ENCODE data around the gene HIPK3.

The HIPK3 gene

DNA sequence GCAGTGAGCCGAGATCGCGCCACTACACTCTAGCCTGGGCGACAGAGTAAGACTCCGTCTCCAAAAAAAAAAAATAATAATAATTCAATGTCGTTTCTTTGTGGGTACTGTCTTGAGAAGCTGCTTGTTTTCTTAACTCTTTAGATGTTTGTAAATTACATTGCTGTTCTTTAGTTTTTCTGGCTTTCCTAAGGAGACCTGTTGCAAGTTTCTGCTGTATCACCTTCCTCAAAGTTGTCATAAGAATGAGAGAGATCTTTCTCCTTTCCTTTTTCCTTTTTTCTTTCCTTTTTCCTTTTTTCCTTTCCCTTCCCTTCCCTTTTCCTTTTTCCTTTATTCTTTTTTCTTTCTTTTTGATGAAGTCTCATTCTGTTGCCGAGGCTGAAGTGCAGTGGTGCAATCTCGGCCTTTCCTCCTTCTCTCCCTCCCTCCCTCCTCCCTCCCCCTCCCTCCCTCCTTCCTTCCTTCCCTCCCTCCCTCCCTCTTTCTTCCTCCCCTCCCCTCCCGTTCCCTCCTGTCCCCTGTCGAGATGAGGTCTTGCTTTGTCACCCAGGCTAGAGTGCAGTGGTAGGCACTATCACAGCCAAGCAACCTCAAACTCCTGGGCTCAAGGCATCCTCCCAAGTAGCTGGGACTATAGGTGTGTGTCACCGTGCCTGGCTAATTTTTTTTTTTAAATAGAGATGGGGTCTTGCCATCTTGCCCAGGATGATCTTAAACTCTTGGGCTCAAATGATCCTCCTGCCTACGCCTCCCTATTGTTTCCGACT lies 15.3 kb downstream of the HIPK3 start:
- Histone ChIP-seq H3K27ac (ENCODE audit: insufficient read depth, low read depth, low read length, poor library complexity, severe bottlenecking) (no peak overlapping the region), H3K9me3 (ENCODE audit: control insufficient read depth, low read length) (no peaks in the 10 kb centered on the region), H3K36me3 (ENCODE audit: control insufficient read depth, insufficient read depth, low read length) (no peaks in the 10 kb centered on the region), H3K4me1 (ENCODE audit: control insufficient read depth, insufficient read depth, low read length) (no peaks in the 10 kb centered on the region), H3K4me3 (ENCODE audit: insufficient read depth, low read depth, low read length) (no peak overlapping the region), H3K27me3 (ENCODE audit: control insufficient read depth, insufficient read depth, low read length, poor library complexity, severe bottlenecking) (no peaks in the 10 kb centered on the region)
- 89 to 93% methylated on average over 11 to 12 of the region's 13 CpGs for WGBS, 2 experiments

GRCh38 chr11:33273656-33274055 lies 16.5 kb downstream of the HIPK3 start:
- Histone ChIP-seq H3K36me3 (ENCODE audit: control insufficient read depth, insufficient read depth, low read length) (no peaks in the 10 kb centered on the region), H3K4me1 (ENCODE audit: control insufficient read depth, insufficient read depth, low read length) (no peaks in the 10 kb centered on the region), H3K9me3 (ENCODE audit: control insufficient read depth, low read length) (no peaks in the 10 kb centered on the region), H3K4me3 (ENCODE audit: insufficient read depth, low read depth, low read length) (no peak overlapping the region), H3K27ac (ENCODE audit: insufficient read depth, low read depth, low read length, poor library complexity, severe bottlenecking) (no peak overlapping the region), H3K27me3 (ENCODE audit: control insufficient read depth, insufficient read depth, low read length, poor library complexity, severe bottlenecking) (no peaks in the 10 kb centered on the region)

- Histone ChIP-seq H3K27ac (ENCODE audit: insufficient read depth, low read depth, low read length, poor library complexity, severe bottlenecking) (no peak overlapping the region), H3K36me3 (ENCODE audit: control insufficient read depth, insufficient read depth, low read length) (no peaks in the 10 kb centered on the region), H3K4me3 (ENCODE audit: insufficient read depth, low read depth, low read length) (no peak overlapping the region), H3K4me1 (ENCODE audit: control insufficient read depth, insufficient read depth, low read length) (no peaks in the 10 kb centered on the region), H3K27me3 (ENCODE audit: control insufficient read depth, insufficient read depth, low read length, poor library complexity, severe bottlenecking) (no peaks in the 10 kb centered on the region), H3K9me3 (ENCODE audit: control insufficient read depth, low read length) (no peaks in the 10 kb centered on the region)
Measured at GRCh38 chr11:33280411-33280810, 23.2 kb downstream of the HIPK3 start.

- Histone ChIP-seq H3K27ac (ENCODE audit: insufficient read depth, low read depth, low read length, poor library complexity, severe bottlenecking) (no peak overlapping the region), H3K36me3 (ENCODE audit: control insufficient read depth, insufficient read depth, low read length) (no peaks in the 10 kb centered on the region), H3K4me1 (ENCODE audit: control insufficient read depth, insufficient read depth, low read length) (no peaks in the 10 kb centered on the region), H3K9me3 (ENCODE audit: control insufficient read depth, low read length) (no peaks in the 10 kb centered on the region), H3K4me3 (ENCODE audit: insufficient read depth, low read depth, low read length) (no peak overlapping the region), H3K27me3 (ENCODE audit: control insufficient read depth, insufficient read depth, low read length, poor library complexity, severe bottlenecking) (no peaks in the 10 kb centered on the region)
Measured at GRCh38 chr11:33281758-33282157, 24.6 kb downstream of the HIPK3 start.

DNA sequence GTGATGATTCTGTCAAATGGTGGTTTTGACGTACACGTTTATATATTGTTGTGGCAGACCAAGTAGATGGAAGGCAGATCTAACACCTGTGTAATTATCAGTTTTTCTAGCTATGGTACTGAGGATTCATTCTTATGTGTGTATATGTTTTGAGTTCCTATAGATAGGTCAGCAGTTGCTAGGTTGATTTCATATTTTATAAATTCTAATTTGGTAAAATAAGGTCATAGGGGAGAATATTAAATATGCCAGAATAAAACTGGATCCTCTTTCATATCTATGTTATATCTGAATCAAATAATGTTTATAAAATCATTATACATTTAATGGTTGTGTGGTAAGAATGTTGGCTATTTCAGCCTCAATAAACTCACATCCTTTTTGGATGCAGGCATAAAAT lies 27.6 kb downstream of the HIPK3 start:
- Histone ChIP-seq H3K4me1 (ENCODE audit: control insufficient read depth, insufficient read depth, low read length) (no peaks in the 10 kb centered on the region), H3K36me3 (ENCODE audit: control insufficient read depth, insufficient read depth, low read length) (no peaks in the 10 kb centered on the region), H3K9me3 (ENCODE audit: control insufficient read depth, low read length) (no peaks in the 10 kb centered on the region), H3K4me3 (ENCODE audit: insufficient read depth, low read depth, low read length) (no peak overlapping the region), H3K27me3 (ENCODE audit: control insufficient read depth, insufficient read depth, low read length, poor library complexity, severe bottlenecking) (no peaks in the 10 kb centered on the region), H3K27ac (ENCODE audit: insufficient read depth, low read depth, low read length, poor library complexity, severe bottlenecking) (no peak overlapping the region)
- 96% methylated on average over 2 of the region's 2 CpGs for WGBS, 2 experiments

DNA sequence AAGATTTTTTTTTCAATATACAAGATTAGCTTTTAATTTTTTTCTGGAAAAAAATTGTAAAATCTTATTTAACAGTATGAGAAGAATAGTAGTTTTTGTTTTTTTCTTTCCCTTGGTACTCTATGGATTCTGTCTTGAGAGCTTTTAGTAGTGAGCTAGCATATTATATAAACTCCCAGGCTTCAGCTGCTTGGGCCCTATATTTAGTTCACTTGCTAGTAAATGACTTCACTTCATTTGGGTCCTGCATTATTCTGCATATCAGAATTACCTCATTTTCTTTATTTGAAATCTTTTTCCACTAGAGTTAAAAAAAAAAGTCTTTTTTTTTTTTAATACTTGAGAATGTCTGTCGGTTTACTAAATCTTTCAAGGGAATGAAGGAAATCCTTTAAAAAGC lies 33.1 kb downstream of the HIPK3 start:
- Histone ChIP-seq H3K36me3 (ENCODE audit: control insufficient read depth, insufficient read depth, low read length) (no peaks in the 10 kb centered on the region), H3K27ac (ENCODE audit: insufficient read depth, low read depth, low read length, poor library complexity, severe bottlenecking) (no peak overlapping the region), H3K9me3 (ENCODE audit: control insufficient read depth, low read length) (no peaks in the 10 kb centered on the region), H3K27me3 (ENCODE audit: control insufficient read depth, insufficient read depth, low read length, poor library complexity, severe bottlenecking) (no peaks in the 10 kb centered on the region), H3K4me1 (ENCODE audit: control insufficient read depth, insufficient read depth, low read length) (no peaks in the 10 kb centered on the region), H3K4me3 (ENCODE audit: insufficient read depth, low read depth, low read length) (no peak overlapping the region)
- 100% methylated on average over 1 of the region's 1 CpG; no CpG with 5 or more reads in 1 of the 2 experiments for WGBS, 2 experiments

- no peak overlapping the region for H3K27ac ChIP-seq (ENCODE audit: insufficient read depth, low read depth, low read length, poor library complexity, severe bottlenecking)
- H3K4me1 ChIP-seq (ENCODE audit: control insufficient read depth, insufficient read depth, low read length): no peaks in the 10 kb centered on the region
- no peaks in the 10 kb centered on the region for H3K36me3 ChIP-seq (ENCODE audit: control insufficient read depth, insufficient read depth, low read length)
- no peaks in the 10 kb centered on the region for H3K27me3 ChIP-seq (ENCODE audit: control insufficient read depth, insufficient read depth, low read length, poor library complexity, severe bottlenecking)
- H3K9me3 ChIP-seq (ENCODE audit: control insufficient read depth, low read length): no peaks in the 10 kb centered on the region
- WGBS, 2 experiments: 89 to 95% methylated on average over 6 of the region's 6 CpGs
- no peak overlapping the region for H3K4me3 ChIP-seq (ENCODE audit: insufficient read depth, low read depth, low read length)
Measured at GRCh38 chr11:33291004-33291777, 34.0 kb downstream of the HIPK3 start.

- H3K36me3 ChIP-seq (ENCODE audit: control insufficient read depth, insufficient read depth, low read length): no peaks in the 10 kb centered on the region
- no peaks in the 10 kb centered on the region for H3K4me1 ChIP-seq (ENCODE audit: control insufficient read depth, insufficient read depth, low read length)
- no peaks in the 10 kb centered on the region for H3K9me3 ChIP-seq (ENCODE audit: control insufficient read depth, low read length)
- H3K27ac ChIP-seq (ENCODE audit: insufficient read depth, low read depth, low read length, poor library complexity, severe bottlenecking): no peak overlapping the region
- H3K4me3 ChIP-seq (ENCODE audit: insufficient read depth, low read depth, low read length): no peak overlapping the region
- WGBS, 2 experiments: 86 to 87% methylated on average over 2 of the region's 2 CpGs
- no peaks in the 10 kb centered on the region for H3K27me3 ChIP-seq (ENCODE audit: control insufficient read depth, insufficient read depth, low read length, poor library complexity, severe bottlenecking)
Measured at GRCh38 chr11:33292311-33292710, 35.1 kb downstream of the HIPK3 start.

DNA sequence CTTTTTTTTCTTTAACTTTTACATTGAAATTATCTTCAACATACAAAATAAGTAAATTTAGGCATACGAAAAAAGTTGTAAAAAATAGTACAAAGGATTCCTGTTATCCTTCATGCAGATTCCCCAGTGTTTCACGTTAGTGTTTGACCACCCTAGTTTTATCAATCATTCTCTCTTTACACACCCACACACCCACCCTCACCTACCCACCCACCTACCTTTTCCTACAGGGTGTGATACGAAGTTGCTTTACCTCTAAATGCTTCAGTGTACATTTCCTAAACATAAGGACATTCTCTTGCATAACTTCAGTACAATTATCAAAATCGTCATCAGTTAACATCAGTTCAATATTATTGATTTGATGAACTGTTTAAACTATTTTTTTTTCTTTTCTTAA lies 37.0 kb downstream of the HIPK3 start:
- H3K27ac ChIP-seq (ENCODE audit: insufficient read depth, low read depth, low read length, poor library complexity, severe bottlenecking): no peak overlapping the region

GRCh38 chr11:33294797-33295196 lies 37.6 kb downstream of the HIPK3 start:
- 94 to 96% methylated on average over 8 of the region's 8 CpGs for WGBS, 2 experiments
- Histone ChIP-seq H3K4me3 (ENCODE audit: insufficient read depth, low read depth, low read length) (no peak overlapping the region), H3K4me1 (ENCODE audit: control insufficient read depth, insufficient read depth, low read length) (no peaks in the 10 kb centered on the region), H3K36me3 (ENCODE audit: control insufficient read depth, insufficient read depth, low read length) (no peaks in the 10 kb centered on the region), H3K27me3 (ENCODE audit: control insufficient read depth, insufficient read depth, low read length, poor library complexity, severe bottlenecking) (no peaks in the 10 kb centered on the region), H3K9me3 (ENCODE audit: control insufficient read depth, low read length) (no peaks in the 10 kb centered on the region), H3K27ac (ENCODE audit: insufficient read depth, low read depth, low read length, poor library complexity, severe bottlenecking) (no peak overlapping the region)

More for the DNA sequence above, 37.0 kb downstream of the HIPK3 start:
- H3K4me3 ChIP-seq (ENCODE audit: insufficient read depth, low read depth, low read length): no peak overlapping the region
- WGBS, 2 experiments: 95 to 96% methylated on average over 2 to 3 of the region's 4 CpGs
- H3K4me1 ChIP-seq (ENCODE audit: control insufficient read depth, insufficient read depth, low read length): no peaks in the 10 kb centered on the region
- H3K36me3 ChIP-seq (ENCODE audit: control insufficient read depth, insufficient read depth, low read length): no peaks in the 10 kb centered on the region
- H3K9me3 ChIP-seq (ENCODE audit: control insufficient read depth, low read length): no peaks in the 10 kb centered on the region
- no peaks in the 10 kb centered on the region for H3K27me3 ChIP-seq (ENCODE audit: control insufficient read depth, insufficient read depth, low read length, poor library complexity, severe bottlenecking)

Measured in ectodermal cell (in vitro differentiated cells).